LNCaP clone FGC (cell line): ENCODE results near the gene KIF26A.
"Not testable (repeated sequence)": the region's sequence is repeated elsewhere in the genome, so short reads cannot be mapped to it uniquely, and the experiment has no call there.

ENCODE experiments used
- DNase-seq: peaks from one replicate; pipeline ENCODE4 v3.0.0-alpha.2; 2011; ENCODE audit warnings: low read depth
- H3K4me3 ChIP-seq: 2 replicates; pipeline ENCODE4 v1.5.1; 2011; ENCODE audit warnings: mild to moderate bottlenecking, low read depth, low read length, control low read depth
- TF ChIP-seq, protein P1 (sequence below): IDR thresholded peaks from 2 replicates; pipeline ENCODE4 v1.5.1; 2012; ENCODE audit warnings: mild to moderate bottlenecking; ENCODE audit not compliant: control insufficient read depth, insufficient read depth; ENCODE audit errors: extremely low read depth

Gene KIF26A

DNA sequence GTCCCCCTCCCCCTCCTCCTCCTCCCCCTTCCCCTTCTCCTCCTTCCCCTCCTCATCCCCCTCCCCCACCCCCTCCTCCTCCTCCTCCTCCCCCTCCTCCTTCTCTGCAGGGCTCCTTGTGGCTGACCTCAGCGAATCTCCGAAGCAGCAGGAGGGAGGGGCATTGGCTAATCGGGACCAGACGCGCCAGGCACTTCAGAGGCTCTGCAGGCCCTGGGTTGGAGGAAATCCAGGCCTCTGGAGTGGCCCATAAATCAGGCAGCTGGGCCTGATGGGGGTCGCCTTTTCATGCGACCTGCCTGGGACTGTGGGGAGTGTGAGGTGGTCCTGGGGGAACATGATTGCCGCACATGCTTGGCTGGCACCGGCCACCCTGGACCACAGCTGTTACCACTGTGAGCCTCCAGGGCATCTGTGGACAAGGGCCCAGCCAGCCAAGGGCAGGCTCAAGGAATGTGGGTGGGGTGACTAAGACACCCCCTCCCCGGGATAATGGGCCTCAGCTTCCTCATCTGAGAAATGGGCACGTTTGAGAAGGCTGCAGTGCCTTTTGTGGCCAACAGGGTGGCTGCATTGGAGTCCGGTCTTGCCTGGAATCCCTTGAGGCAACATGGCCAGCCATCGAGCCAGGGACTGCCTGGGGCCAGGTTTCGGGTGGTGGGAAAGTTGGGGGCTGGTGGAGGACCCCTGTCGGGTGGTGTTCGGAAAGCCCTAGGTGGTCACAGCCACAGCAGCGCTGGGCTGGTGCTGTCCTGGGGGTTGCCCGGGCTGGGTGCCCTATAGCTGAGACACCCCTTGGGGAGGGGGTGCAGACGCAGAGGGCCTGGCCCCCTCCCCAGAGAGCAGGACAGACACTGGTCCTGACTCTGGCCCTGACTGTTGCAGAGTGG, 12.0 kb downstream of the KIF26A start:
- TF ChIP-seq, protein P1, sequence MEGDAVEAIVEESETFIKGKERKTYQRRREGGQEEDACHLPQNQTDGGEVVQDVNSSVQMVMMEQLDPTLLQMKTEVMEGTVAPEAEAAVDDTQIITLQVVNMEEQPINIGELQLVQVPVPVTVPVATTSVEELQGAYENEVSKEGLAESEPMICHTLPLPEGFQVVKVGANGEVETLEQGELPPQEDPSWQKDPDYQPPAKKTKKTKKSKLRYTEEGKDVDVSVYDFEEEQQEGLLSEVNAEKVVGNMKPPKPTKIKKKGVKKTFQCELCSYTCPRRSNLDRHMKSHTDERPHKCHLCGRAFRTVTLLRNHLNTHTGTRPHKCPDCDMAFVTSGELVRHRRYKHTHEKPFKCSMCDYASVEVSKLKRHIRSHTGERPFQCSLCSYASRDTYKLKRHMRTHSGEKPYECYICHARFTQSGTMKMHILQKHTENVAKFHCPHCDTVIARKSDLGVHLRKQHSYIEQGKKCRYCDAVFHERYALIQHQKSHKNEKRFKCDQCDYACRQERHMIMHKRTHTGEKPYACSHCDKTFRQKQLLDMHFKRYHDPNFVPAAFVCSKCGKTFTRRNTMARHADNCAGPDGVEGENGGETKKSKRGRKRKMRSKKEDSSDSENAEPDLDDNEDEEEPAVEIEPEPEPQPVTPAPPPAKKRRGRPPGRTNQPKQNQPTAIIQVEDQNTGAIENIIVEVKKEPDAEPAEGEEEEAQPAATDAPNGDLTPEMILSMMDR: no peak
- no peak for DNase-seq
- no peak overlapping the region for H3K4me3 ChIP-seq

- TF ChIP-seq, protein P1: no peak
- no peak for DNase-seq
- H3K4me3 ChIP-seq: no peak overlapping the region
Measured at GRCh38 chr14:104151026-104151381, 12.6 kb downstream of the KIF26A start.

DNA sequence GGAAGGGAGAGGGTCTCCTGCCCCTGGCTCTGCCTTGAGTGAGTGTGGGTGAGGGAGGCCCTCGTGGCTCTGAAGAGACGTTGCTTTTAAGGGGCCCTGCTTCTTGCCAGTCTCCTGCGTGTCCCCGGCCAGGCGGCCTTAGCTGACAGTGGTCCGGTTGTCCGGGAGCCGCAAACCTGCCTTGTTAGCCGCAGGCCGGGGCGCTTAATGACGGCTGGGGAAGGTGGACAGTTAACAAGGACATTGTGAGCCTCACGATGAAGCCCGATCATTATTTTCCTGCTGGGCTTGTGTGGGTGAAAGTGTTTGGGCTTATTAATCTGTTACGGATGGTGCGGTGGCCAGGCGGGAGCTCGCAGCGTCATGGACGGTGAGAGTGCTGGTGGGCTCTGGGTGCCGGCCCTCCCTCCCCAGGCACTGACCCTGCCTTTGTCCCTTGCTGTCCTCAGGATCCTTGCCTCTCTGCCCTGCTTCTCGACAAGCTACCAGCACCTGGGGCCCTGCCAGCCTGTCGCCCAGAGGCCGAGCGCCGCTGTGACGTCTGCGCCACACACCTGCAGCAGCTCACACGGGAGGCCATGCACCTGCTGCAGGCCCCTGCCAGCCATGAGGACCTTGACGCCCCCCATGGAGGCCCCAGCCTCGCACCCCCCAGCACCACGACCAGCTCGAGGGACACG, 13.3 kb downstream of the KIF26A start:
- DNase-seq: no peak
- H3K4me3 ChIP-seq: no peak overlapping the region
- TF ChIP-seq, protein P1: no peak

GRCh38 chr14:104152246-104152575, 13.8 kb downstream of the KIF26A start:
- TF ChIP-seq, protein P1: no peak
- no peak for DNase-seq
- H3K4me3 ChIP-seq: no peak overlapping the region

GRCh38 chr14:104152686-104153393, 14.5 kb downstream of the KIF26A start:
- TF ChIP-seq, protein P1: no peak
- no peak overlapping the region for H3K4me3 ChIP-seq
- DNase-seq: no peak

DNA sequence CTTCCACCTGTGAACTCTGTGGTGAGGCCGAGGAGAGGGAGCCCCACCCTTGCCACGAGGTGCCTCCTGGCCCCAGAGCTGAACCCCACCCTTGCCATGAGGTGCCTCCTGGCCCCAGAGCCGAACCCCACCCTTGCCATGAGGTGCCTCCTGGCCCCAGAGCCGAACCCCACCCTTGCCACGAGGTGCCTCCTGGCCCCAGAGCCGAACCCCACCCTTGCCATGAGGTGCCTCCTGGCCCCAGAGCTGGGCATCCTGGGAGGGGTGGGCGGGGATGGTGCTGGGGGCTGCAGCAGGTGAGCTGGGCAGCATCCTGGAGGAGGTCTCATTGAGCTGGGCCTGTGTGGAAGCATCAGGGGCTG, 15.0 kb downstream of the KIF26A start:
- not testable (repeated sequence) for DNase-seq, H3K4me3 ChIP-seq

DNA sequence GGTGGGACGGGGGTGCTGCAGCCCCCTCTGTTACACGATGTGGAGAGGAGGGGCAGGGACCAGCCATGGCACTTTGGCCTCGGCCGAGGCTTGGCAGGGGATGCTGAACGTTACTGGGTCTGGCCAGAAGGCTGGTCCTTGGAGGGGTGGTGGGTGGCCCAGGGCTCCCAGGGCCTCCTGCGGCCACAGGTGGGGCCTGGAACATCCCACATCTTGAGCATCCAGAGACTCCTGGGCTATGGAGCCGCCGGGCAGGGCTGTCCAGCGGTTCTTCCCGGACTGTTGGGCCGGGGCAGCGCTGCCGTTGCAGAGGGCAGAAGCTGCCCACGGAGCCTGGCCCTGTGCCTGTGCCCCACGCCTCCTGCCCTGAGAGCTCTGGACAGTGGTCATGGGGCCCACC, 15.9 kb downstream of the KIF26A start:
- no peak overlapping the region for H3K4me3 ChIP-seq
- DNase-seq: no peak
- TF ChIP-seq, protein P1: no peak
